Stimulated activated CD8-positive, alpha-beta memory T cell treated with anti-CD3 and anti-CD28 coated beads, Interleukin-7, amount 100 ng/mL, for 4 hours (primary cell): Measurements from ENCODE around the gene CCDC167.
"Not testable (repeated sequence)": the region's sequence is repeated elsewhere in the genome, so short reads cannot be mapped to it uniquely, and the experiment has no call there.

Experiments
- DNase-seq, 2 donors: peaks; one replicate each; pipeline ENCODE4 v3.0.0-alpha.2; 2020; ENCODE audit warnings: low read depth in 2 of 2

Gene CCDC167

DNA sequence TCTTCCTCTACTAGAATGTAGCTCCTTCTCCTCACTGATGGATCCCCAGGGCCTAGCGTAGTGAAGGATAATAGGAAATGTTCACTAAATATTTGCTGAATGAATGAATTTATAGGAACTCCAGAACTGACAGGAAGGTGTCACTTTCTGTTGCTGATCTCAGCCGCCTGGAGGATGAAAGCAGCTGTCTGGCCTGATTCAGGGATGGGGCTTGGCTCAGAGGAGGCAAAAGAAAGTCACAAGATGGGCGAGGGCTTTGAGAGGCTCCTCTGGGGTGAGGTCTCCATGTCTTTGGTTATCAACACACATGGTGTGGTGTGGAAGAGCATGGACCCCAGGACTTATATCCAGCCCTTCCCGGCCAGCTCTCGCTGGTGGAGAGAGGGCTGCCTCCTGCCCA, 11.5 kb upstream of the CCDC167 start:
- no peak for DNase-seq

DNA sequence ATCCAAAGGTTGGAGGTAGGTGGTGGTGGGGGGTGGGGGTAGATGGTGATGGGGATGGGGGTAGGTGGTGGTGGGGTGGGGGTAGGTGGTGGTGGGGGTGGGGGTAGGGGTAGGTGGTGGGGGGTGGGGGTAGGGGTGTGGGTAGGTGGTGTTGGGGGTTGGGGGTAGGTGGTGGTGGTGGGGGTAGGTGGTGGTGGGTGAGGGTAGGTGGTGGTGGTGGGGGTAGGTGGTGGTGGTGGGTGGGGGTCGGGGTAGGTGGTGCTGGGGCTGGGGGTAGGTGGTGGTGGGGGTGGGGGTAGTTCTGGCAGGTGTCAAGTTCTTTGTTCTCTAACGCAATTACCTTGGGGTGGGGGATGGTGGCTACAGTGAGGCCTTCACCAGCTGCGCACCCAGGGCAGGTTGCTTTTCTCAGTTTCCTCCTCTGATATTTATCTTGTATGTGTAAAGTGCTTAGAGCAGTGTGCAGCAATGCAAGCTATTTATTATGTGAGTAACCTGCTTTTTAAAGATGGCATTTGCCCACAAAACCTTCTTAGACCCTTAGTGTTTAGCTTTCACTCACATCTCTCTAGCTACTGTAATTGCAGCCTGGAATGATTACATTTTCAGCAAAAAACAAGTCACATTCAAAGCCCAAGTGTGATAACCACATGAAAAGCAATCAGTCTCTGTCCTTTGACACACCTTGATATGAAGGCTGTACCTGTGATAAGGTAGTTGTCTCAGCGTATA, 8.2 kb upstream of the CCDC167 start:
- no peak for DNase-seq

DNA sequence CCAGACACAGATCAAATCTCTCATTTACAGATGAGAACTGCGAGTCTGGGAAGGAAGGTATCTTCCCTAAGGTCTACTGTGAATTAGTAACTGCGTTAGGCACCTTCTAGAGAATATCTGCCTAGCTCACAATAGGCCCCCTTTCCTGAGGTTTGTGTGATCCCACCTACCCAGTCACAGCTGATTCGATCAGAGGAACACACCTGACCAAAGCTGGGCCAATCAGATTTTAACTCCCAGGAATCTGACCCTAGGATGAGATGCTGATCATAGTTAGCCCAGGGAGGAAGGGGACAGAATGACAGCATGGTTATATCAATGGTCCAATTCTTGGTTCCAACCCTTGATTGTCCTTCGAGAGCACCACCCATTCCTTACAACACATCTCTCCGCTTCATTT, 7.4 kb upstream of the CCDC167 start:
- no peak for DNase-seq

DNA sequence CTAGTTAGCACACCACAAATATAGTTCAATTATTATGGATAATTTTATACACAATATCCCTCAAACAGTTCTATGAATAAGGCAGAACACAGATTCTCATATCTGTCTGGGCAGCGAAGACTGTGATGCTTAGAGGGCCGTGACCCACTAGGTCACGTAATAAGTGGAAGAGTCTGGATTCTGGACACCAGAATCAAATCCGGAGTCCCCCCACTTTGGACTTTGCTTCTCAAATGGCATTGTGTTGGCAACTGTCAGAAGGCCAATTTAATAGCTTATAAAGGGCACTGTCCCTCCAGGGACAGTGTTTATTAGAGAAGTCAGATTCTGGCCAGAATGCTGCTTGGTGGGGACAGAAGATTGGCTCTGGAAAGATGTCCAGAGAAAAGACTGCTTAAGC, 6.8 kb upstream of the CCDC167 start:
- DNase-seq = no peak

DNA sequence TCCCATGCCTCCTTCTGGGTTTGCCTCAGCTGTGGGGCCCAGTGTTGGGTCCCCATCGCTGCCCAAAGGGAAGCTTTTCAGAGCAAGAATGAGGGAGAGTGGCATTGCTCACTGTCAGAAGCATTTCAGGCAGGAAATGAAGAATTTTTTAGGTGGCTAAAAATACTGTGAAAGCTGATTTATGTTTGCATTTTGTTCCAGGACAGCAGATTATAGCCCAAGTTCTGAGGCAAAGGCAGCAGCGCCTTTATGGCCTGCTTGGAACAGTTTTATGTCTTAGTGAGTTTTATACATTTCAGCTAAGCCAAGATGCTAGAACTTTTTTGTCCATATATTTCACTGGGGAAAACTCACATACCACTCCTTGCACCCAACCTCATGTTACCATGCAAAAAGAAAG, 4.3 kb upstream of the CCDC167 start:
- no peak for DNase-seq

DNA sequence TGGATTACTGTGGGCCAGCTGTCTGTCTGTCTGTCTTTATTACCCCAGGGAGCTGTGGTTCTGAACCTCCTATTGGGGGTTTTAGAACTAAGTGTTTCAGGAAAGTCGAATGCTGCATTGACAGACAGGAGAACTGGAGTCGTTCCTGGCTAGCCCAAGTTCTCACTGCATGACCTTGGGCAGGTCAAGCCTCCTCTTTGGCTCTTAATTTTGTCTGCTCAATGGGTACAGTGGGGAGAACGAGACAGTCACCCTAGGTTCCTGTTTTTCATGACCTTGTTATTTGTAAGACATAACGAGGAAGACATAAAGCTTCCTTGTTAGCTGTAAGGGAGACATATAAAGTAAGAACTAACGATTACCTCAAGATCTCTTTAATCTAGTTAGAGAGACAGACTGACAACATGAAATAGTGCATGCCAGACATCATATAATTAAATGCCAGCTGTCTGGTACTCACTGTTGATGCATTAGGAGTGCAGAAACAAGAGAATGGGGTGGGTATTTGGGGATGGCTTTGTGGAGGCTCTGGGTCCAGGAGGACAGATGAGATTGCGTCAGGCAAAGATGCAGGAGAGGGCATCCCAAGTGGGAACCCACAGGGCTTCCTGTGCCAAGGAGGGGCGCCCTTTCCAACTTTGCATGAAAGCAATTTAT, 3.7 kb upstream of the CCDC167 start:
- DNase-seq = no peak

DNA sequence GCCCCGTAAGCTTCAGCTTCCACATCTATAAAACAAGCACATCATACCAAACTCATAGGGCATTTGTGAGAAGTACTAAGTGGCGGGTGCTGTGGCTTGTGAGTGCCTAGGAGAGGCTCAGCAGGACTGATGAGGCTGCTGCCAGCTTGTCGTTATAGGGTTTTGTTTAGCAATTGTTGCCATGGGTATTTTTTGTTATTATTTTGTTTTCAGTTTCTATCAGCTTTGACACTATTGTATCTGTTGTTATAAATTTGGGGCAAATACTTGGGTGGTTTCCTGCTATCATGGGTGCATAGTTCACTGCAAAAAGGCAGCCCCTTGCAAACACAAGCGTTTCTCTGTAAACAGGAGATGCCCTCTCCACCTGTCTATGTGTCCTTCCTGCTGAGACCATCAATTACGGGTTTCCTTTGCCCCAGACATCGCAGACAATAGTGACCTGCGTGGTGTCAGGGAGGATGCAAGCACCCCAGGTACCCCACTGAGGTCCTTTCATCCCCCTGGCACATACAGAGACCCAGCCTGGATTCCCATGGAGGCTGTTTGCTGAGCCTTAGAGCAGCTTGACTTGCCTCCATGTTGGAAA, 3.1 kb upstream of the CCDC167 start:
- DNase-seq = no peak

DNA sequence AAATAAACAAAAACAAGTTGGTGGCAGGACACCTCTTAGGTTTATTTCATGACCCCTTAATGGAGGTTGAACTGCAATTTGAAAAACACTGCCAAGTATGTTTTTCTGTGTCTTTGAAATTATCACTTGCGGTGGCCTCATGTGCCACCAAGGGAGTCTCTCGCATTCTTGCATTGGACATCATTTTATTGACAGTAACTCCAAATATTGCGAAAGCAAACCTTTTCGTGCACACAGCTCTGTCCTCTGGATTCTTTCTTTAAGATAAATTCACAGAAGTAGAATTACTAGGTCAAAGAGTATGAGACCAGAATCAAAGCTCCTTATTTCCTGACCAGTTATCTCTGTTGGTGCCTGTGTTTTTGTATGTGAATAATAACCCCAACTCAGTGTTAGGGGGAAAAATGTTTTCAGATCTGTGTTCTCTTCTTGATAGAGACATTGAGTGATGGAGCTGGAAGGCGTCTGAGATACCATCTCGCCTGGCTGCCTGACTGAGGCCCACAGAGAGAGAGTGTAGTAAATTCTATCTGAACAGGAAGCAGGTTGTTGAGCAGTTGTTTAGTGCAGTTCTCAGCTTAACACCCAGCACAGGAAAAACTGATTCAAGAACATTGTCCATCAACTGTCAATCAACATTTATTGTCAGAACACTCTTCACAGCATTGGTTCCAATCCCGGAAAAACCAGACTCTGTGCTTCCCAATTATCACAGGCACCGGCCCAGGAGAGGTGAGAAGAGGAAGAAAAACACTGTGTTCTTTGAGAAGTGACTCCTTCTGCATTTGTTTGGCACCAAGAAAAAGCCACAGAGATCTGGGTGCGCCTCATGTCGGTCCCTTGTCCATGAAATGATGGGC, 2.2 kb upstream of the CCDC167 start:
- DNase-seq = no peak

DNA sequence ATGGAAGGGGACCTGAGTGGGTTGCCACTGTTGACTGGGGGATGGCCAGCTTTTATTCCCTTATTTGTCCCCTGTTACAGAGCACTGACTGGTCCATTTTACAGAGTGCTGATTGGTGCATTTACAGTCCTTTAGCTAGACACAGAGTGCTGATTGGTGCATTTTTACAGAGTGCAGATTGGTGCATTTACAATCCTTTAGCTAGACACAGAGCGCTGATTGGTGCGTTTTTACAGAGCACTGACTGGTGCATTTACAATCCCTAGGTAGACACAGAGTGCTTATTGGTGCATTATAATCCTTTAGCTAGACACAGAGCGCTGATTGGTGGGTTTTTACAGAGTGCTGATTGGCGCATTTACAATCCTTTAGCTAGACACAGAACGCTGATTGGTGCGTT, 1.2 kb upstream of the CCDC167 start:
- not testable (repeated sequence) for DNase-seq

DNA sequence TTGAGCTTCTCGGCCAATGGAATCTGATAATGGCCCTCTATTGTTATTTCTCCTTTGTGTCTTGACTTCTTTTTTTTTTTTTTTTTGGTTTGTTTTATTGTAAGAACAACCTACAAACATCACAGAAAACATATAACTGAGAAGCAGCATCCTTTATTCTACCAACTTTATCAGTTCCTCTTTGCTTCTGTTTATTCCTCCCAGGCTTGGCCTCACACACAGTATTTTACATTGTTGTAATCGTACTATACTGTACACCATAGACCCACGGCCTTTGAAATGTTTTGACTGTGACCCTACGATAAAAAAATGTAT, 558 bp upstream of the CCDC167 start:
- no peak for DNase-seq

DNA sequence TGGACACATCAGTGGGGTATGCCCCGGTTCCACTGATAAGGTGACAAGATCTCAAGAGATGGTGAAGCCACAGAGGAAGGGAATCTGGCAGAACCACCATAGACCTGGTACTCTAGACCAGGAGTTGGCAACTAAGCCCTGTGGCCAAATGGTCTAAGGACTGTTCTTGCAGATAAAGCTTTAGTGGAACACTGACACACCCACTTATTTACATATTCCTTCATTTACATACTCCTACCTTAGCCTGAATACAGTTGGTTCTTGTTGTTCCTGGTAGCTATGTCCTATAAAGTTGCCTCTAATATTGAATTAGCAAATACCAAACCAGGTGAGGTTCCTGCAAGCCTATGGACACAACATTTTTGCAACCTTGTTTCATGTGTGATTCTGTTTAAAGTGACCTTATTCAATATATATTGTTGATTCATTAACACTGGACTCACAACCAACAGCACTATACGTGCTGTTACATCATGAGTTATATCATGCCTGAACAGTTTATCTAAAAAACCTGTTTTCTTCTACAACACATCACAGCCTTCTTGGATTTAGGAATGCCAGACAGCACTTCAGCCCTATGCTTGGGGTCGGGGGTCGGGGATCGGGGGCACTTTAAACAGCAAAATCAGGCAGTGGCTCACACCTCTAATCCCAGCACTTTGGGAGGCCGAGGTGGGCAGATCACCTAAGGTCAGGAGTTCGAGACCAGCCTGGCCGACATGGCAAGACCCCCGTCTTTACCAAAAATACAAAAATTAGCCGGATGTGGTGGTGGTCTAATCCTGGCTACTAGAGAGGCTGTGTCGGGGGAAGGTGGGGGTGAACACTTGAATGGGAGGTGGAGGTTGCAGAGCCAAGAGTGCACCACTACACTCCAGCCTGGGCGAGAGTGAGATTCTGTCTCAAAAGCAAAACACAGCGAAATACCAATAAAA, 2.5 kb downstream of the CCDC167 start:
- DNase-seq = no peak

DNA sequence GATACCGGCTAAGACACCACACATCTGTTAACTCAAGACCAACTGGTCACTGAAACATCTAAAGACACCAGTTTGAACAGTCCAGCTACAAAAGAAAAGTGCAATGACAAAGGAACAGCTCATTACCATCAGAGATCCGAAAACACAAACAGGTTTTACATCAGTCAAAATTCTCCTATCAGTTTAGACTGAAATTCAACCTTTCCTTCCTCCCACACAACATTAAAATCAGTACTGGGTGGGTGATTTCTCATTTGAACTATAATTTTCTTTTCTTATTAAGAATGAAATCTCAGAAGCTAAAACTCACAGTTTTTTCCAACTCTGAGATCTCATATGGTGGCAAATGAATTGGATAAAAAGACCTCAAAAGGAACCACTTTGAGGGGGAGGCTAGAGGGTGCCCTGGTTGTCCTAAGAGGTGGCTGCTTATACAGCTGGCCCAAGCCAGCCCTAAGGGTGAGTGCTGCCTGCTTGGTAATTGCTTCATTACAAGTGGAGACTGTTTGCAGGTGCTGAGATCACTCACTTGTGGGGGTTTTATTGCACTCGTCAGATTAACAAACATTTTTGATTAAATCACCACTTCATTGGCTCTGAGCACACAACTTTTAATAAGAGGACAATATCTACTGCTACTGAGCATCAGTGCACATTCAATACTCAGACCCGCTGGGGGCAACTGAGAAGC, 4.3 kb downstream of the CCDC167 start:
- no peak for DNase-seq

DNA sequence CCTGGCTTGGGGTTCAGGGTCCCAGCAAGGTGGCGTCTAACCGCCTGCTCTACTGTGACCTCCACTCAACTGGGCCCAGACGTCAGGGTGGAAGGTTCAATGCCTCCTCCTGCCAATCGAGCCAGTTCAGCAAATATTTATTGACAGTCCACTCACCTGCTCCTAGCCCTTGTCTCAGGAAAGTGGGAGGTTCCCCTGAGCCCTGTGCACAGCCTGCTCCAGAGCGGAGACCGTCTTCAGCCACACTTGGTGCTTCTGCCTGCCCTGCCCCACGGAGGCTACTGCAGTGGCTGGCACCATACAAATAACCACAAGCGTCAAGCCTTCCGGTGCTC, 6.1 kb downstream of the CCDC167 start:
- no peak for DNase-seq

DNA sequence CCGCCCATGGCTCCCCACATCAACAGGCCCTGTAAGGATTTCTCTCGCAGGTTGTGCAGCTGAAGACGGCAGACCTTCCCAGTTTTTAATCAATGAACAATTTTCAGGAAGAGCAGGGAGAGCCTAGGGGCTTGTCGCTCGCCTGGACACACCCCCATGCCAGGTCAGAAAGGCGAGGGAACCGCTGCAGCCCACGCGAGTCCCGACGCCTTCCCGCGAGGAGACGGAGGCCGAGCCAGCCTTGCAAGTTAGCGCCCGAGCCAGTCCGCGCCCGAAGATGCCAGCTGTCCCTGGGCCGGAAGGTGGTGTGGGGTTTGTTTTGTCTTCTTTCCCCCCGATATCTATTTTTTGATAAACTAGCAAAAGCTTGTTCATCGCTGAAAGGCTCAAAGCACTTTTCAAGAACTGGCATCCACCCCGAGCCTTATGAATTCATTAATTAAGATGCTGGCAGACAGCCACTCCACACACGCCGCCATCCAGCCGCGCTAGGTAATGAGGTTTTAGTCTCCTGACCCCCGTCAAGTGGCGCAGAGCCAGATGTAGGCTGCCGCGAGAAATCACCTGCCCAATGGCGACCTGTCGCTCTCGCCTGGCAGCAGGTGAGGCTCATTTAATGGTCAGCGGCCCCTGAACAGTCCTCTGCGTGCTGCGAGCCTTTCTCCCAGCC, 6.6 kb downstream of the CCDC167 start:
- no peak for DNase-seq

DNA sequence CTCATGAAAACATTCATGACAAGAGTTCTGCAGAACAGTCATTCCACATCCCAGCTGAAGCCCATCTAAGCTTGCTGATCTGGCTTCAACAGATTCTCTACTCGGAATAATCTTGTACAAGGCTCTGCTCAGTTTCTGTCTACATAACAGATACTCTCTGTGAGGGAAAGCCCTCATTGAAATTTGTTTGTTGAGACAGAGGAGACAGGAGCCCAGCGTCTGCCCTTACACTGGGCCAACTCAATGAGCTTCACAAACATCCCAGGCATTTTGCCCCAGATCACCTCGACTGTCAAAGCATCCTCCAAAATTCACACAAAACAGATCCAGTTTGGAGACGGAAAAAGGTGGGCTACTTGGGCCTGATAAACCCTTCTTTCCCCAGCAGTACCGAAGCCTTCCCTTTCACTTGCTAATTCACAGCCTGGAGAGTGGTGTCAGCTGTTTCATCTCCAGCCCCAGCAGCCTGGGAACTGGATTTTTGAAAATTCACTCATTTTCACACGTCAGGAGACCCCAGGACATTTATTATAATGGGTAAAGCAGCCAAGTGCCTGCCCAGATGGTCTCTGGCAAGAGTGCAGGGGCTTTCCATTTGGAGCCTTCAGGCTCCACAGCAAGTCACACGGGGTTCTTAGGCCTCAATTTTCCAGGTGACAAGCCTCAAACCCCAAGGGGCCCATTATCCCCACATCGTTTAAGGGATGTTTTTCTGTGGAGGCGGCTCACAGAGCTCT, 7.3 kb downstream of the CCDC167 start:
- no peak for DNase-seq

DNA sequence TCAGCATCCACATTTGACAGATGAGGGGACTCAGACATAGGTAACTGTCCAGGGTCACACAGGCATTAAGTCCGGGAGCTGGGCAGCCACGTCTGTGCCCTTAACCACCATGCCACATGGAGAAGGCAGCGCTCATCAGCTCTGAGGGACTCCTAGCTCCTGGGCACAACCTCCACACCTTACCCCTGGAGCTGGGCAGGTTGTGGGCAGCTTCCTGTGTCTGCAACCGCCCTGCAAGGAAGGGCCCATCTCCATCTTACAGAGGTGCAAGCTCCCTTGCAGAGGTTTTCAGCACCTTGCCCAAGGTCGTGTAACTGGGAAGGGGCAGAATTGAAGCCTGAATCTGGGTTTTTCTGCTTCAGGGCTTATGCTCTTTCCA, 7.9 kb downstream of the CCDC167 start:
- no peak for DNase-seq

DNA sequence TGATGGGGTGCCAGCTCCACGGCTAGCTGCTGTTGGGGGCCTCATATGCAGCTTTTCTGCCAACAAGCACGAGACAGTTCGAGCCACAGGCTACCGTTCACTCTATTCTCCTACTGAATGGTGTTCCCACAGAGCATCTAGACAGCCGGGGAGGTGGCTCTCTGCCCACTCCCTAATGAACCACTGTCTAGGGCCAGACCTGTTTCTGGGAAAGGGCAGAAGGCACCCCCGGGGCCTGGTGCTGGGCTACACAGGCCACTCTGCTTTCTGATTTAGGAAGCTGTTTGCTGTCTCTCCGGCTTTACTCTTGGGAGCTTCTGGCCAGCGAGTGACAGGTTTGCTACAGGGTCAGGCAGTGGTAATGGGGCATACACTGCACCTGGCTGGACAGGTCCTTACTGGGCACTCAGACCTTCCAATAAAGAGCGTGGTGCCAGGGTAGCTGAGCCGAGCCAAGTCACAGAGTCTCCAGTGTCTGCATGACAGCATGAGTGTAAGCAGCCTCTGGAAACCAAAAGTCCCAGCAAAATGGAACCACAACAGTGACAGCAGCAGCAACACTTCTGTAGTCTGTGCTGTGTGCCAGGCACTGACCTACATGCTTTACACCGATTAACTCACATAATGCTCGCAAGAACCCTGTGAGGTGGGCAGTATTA, 8.4 kb downstream of the CCDC167 start:
- no peak for DNase-seq

DNA sequence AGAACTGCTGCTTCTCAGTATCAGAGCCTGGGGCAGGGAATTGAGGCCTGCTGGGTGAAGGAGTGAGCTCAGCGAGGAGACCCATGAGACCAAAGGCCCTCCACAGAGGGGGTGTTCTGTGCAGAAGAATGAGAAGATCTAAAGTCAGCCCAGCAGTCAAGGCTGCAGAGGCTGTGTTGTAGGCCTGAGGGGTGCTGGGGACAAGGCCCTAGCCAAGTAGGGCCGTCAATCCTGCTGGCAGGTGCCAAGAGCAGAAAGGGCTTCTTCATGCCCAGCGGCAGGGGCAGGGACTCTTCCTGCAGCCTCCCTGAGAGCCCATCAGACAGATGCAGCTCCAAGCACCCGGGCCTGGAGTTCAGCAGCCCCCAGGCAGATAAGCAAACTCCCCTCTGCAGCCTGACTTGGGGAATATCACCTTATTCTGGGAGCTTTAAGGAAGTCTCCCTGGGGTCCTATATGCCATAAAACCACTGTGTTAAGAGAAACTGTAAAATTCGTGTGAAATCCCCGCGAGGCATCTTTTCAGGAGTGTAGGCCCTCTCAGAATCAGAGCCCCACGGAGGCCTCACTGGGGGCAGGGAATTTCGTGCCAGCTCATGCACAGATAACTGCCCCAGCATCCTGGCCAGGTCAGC, 9.0 kb downstream of the CCDC167 start:
- no peak for DNase-seq
